GM21526 (cell line): Measurements from ENCODE around the gene MTF1.
"Not testable (repeated sequence)": the region's sequence is repeated elsewhere in the genome, so short reads cannot be mapped to it uniquely, and the experiment has no call there.

Source experiments
- ATAC-seq: cut with Tn5 transposase; IDR thresholded peaks from one replicate; pipeline ENCODE4 v1.9.1; 2021; ENCODE audit warnings: moderate library complexity; ENCODE audit not compliant: unreplicated experiment, low FRiP score

The MTF1 gene

DNA sequence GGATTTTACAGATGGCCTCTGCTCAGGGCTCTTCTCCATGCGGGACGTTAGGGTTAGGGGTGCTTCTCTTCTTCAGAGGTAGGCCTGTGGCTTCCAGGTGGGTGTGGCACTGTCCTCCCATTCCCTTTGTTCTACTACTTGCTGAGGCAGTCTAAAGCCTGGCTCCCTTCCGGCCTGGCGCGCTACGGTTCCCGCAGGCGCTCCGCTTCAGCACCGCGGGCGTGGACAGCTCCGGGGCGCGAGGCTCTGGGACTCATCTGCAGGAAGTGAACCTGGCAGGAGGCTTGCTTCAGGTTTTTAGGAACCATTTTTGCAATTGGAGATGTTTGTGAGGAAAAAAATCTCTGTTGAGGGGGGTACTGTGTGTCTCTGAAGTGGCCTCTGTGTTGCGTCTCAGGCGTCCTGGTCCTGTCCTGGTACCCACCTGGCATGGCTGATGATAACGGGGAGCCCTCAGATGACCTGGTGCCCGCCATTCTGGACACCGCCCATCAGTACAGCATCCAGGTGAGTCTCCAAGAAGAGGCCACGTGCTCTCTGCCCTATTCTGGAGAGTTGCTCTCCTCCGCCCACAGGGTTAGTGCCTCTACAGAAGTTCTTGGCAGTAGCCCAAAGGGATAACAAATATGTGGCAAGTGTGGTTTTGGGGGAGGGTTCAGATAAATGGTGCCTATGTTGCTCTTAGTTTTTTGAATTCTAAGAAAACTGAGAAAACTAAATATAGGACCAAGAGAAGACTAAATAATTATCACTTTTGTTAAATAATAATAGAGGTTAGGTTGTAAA, 63.9 kb downstream of the MTF1 start:
- no peak for ATAC-seq

DNA sequence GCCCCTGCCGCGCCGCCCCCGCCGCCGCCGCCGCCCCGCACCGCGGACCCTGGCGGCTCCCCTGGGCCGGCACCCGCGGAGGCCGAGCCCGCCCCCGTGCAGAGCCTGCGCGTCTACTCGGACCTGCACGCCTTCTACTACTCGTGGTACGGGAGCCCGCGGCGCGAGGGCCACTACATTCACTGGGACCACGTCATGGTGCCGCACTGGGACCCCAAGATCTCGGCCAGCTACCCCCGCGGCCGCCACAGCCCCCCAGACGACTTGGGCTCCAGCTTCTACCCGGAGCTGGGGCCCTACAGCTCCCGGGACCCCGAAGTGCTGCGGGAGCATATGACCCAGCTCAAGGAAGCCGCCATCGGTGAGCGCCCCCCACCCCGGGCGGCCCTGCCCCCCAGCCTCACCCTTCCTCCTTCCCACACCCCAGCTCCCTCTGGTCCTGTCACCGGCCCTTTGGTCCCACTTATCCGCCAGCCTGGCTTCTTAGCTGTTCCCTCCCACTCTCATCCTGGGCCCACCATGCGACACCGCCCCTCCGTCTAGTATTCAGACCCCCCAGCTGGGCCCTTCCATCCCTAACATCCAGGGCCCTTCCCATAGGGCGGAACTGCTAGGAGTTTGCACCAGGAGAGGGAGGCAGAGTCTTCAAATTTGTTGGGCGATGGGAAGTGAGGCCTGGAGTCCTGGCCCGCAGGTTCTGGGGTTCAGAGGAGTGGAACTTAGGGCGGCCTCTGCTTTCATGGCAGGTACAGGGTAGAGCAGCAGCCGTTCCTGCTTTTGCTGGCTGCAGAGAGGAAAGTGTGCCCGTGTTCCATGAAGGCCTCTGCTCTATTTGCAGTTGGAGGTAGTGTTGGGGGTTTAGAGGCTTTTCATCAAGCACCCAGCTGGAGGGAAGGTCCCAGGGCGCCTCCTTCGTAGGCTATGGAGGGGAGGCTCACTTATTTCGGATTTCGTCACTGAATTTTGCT, 64.7 kb downstream of the MTF1 start:
- ATAC-seq = peak; percentile 29

DNA sequence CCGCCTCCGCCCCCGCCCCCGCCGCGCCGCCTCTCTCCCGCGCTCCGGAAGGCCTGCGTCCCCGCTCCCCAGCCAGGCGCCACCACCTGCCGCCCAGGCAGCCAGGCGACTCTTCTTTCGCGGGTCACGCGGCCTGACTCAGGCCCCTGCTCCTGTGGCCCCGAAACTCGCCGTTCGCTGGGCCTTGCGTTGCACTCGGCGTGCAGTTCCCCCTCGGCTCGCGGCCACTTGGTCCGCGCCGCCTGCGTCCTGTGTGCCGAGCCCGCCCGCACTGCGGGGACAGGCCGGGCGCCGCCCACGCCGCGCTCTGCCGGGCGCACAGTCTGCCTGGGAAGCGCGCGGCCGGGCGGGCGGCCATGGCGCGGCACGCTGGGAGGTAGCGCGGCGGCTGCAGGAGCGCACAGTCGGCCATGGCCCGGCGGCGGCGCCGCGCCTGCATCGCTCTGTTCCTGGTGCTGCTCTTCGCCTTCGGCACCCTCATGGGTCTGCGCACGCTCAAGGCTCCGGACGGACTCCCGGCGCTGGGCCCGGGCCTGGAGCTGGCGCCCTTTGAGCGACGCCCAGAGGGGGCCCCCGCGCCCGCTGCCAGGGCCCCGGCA, 65.5 kb downstream of the MTF1 start, which contains the start of gene MANEAL:
TSS of gene MANEAL (plus strand) at position 75 of the 599 bp plus-strand sequence. CDS start at position 411, 336 bp downstream.
- ATAC-seq = peak; percentile 51

DNA sequence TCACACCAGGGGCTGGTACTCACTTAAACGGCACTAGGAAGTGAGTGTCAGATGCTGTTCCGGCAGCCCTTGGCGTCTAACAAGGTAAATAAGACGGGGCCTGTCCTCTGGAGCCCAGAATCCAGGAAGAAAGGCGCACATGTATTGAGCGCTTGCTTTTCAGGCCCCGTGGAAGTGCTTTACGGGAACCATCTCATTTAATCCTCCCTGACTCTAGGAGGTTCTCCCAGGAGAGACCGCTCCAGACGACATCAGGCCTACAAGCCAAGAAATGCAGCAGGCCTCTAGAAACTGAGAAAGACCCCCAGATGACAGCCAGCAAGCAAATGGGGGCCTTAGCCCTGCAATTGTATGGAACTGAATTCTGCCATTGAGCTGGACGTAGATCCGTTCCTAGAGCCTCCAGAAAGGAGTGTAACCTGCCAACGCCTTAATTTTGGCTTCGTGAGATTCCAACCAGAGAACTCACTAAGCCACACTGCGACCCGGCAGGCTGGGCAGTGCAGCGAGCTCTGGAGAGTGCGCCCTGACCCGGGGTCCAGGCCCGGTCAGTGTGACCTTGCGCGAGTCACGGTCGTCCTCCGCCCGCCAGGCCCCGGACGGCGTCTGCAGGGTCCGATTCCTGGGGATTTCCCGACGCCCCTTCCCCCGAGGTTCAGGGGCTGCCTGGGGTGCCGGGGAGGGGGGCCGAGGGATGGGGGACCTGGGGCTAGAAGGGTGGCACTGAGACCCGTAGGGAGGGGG, 66.3 kb downstream of the MTF1 start:
- ATAC-seq = no peak

DNA sequence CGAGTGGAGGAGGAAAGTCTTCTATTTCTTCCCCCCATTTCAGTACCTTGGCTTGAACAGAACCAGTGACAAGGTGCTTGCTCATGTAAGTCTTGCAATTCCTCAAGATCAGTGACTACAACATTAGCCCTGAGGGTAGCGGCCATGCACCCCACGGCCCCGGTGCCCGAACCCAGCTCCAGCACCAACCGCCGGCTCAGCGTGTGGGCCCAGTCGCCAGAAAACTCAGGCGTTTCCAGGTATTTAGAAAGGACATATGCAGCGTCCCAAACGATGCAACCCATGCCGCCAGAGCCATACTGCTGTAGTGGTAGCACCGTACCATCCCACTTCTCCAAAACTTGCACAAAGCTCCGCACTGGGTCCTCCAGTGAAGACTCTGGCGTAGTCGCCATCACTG, 76.9 kb downstream of the MTF1 start:
- no peak for ATAC-seq

DNA sequence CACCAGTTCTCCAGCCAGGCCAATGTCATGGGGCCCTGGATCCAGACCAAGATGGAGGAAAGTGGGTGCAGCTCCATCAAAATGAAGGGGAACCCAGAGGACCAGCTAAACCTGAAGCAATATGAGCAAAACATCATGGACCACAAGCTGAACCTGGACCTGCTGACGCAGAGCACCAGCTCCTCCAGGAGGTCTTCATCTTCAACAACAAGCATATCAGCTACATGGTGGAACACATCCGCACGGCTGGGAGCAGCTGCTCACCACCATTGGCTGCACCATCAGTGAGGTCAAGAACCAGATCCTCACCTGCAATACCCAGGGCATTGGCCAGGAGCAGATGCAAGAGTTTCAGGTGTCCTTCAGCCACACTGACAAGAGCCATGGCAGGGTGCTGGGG, 80.7 kb downstream of the MTF1 start:
- ATAC-seq = no peak

DNA sequence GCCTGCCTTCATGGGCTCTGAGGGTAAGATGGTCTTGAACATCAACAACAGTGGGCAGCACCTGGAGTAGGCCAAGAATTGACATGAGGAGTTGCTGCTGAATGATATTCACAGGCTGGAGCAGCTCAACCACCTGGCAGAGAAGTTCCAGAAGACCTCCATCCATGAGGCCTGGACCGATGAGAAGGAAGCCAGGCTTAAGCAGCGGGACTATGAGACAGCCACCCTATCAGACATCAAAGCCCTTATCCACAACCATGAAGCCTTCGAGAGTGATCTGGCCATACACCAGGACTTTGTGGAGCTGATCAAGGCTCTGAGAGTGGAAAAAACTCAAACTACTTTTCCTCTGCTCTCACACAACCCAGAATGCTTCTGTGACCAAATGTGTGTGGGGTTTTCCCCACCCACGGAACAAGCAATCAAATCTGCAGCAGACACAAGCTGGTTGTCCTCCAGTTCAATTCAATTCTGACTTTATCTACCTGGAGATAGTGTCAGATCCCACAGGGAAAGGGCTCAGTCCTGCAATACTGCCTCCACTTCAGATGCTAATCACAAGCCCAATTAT, 82.4 kb downstream of the MTF1 start:
- ATAC-seq = no peak

DNA sequence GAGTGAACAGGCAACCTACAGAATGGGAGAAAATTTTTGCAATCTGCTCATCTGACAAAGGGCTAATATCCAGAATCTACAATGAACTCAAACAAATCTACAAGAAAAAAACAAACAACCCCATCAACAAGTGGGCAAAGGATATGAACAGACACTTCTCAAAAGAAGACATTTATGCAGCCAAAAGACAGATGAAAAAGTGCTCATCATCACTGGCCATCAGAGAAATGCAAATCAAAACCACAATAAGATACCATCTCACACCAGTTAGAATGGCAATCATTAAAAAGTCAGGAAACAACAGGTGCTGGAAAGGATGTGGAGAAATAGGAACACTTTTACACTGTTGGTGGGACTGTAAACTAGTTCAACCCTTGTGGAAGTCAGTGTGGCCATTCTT, 88.0 kb downstream of the MTF1 start:
- ATAC-seq = not testable (repeated sequence)

DNA sequence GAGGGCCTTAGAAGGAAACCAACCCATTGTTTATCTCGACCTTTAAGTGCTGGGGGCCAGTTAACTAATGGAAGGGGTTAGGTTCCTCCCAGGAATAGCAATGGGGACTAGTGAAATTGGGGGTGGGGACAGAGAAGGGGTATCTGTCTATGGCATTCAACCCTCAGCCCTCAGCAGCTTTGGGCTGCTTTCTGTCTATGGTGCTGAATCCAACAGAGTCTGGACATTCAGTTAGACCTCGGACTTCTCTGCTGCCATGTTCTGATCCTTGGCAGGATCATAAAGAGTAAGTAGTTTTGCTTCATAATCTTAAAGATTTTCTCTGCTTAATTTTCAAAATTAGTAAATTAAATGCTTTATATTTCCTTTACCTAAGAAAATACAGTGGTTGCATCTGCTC, 91.9 kb downstream of the MTF1 start:
- no peak for ATAC-seq

DNA sequence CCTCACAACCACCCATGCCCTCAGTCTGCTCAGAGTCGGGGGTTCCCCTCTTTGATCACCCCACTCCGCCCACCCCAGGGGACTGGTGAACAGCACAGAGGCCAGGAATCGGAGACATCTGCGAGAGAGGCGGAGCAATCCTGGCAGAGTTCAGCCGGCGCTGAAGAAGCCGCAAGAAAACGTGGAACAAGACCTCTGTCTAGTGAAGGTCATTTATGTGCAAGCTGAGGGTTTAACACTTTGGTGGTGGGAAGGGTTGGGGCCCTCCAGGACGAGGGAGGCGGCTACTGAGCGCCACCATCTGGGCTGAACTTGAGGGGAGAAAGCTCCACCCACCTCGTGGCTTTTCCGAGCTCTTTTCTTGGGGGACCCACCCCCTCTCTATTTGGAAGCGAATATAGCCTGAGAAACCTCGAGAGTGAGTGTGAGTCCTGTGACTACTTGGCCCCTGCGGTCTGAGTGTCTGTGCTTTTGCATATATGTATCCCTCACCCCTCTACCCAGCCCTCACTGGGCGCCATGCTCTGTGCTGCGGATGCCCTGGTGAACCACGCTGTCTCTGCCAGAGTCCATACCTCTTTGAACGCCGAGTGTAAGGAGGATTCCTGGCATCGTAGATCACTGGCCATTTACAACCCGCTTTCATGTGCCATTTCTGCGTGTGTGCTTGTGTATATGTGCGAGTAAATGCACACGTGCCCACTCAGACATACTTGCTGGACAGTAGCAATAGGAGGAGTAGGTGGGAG, 93.3 kb downstream of the MTF1 start:
- ATAC-seq = no peak

DNA sequence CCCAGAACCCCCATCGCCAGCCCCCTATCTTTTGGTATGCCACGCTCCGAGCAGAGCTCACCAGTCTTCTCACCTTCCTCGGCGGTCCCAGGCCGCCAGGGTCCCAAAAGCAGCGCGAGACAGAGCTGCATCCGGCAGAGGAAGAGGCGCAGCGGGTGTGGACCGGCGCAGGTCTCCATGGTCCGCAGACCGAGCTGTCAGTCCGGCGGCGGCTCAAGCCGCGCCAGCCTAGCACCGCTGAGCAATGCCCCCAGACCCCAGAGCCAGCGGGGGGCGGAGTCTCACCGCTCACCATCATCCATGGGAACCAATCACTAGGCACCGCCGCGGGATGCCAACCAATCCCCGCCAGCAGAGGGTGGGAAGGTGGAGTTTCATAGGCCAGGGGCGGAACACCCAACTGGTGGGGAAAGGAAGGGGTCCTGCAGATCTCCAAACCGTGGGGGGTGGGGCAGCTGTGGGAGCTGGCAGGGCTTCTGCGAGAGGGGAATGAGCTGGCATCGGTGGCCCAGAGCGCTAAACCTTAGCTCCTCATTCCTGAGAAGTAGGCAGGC, 94.4 kb downstream of the MTF1 start, which contains the start of gene EPHA10:
TSS of gene EPHA10 (minus strand) at position 233 of the 554 bp plus-strand sequence. CDS start at position 179, 54 bp downstream.
- ATAC-seq = no peak

DNA sequence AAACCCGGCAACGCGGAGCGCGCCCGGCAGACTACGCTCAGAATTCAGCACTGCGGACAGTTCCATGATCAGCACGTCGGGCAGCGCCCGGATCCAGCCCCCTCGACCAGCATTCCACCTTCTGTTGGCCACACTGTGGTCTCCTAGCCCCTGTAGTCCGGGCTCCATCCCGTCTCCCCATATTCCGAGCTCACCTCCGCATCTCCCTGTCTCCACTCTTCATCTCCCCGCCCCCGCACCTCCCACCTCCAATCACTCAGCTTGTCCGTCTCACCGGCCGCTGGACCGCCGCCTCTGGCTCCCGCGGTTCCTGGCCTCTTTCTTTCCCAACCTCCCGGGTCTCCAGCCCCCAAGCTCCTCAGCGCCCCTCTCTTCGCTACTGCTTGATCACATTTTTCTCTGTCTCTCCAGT, 95.0 kb downstream of the MTF1 start:
- no peak for ATAC-seq

DNA sequence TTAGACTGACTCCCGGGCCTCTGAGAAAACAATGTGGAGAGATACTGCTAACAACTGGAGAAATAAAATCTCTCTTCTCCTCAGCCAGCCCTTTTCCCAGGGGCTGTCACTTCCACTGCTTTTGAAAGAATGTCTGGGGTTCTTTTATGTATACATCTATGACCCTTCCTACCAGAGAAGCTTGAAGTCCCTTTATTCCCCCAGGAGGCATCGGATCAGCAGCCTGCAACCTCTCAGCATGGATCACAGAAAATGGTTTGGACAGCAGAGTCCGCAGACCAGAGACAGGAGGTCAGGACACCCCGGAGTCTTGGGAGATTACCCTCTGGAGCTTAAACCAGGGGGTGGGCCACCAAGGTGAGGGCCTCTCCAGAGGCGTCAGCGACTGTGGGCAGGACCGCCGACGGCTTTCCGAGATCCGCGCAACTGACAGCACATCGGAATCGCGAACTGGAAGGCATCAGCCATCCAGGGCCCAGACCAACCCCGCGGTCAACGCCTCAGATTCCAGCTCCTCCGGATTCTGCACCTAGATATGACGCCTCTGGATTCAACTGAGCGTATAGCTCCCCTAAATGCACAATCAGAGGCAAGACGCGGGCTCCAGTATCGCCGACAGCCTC, 95.5 kb downstream of the MTF1 start:
- ATAC-seq = no peak

DNA sequence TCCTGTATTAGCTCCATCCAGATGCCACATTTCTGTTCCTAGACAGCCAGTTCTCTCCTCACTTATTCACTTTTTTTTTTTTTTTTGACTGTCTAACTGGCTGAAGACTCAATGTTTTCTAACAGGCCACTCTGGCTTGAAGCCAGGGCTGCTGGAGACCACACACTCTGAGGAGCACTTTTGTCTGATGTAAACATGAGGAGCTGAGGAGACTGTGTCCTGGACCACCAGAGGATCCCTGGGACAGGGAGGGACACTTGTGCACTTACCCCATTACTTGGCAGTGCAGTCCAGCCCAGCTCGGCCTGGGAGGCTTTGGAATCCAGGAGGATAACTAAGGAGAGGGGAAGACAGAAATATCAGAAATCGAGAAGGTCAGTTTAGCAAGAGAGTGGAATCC, 96.9 kb downstream of the MTF1 start:
- no peak for ATAC-seq

DNA sequence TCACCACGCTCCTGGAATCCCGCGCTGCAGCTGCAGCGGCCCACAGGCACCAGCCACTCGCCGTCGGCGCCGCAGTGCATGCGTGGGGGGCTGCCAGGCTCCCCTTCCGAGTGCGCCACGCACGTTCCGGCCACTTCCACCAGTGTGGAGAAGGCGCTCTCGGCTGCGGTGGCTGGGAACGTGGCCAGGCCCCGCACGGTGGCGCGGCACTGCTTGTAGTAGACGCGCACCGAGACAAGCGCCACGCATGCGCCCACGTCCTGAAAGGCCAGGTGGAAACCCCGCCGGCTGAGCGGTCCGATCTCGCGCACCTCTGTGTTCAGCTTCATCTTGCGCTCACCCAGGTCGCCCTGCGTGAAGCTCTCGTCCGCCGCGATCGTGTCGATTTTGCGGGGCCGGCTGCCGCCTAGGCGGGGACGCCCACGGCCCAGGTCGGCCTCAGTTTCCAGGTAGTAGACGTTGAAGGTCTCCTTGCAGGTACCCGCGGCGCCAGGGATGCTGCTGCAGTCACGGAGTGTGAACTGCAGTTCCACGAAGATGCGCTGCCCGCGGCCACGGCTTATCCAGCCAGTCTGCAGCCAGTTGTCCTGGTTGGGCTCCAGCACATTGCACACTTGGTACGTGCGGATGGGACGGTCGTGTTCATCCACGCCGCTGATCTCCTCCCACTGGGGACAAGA, 97.8 kb downstream of the MTF1 start:
- ATAC-seq = no peak
